Measurements from ENCODE around the gene SLC25A21. TPM values are rescaled to one million over a fixed set of nuclear protein-coding genes. Genes with fewer than 3 reads are reported as not detected.

The SLC25A21 gene
- total RNA-seq, 1 experiment from 2014 or later, result 2.1 TPM

DNA sequence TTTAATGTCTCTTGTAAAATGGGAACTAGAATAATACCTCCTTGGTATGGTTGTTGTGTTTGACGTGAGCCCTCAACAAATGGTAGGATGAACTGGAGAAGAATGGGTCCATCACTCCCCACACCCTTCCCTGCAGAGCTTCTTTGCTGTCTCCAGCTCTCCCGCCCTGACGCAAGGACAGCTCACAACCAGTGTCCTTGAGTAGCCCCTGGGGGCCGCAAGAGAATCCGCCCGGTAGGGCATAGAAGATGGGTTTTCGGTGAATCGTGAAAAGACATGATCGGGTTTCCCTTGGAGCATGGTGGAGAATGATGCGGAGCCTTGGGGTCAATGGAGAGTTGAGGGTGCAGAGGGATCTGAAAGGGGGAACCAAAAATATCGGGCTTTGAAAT lies 516.8 kb downstream of the SLC25A21 start:
- ChIA-PET CTCF (no interaction called here), POLR2A (no interaction called here)
- no peaks in the 10 kb centered on the region for H3K36me3 ChIP-seq (ENCODE audit: control insufficient read depth, insufficient read depth, low read length)
- no peak overlapping the region for H3K4me3 ChIP-seq (ENCODE audit: low read depth in 2 of 2, low read length in 2 of 2)
- no peaks in the 10 kb centered on the region for H3K4me1 ChIP-seq (ENCODE audit: control insufficient read depth, insufficient read depth, low read length)
- no TSS peak for BruUV-seq (replicated peaks)
- no peaks in the 10 kb centered on the region; the same call in 1 of the 2 replicates for H3K27me3 ChIP-seq (ENCODE audit: control insufficient read depth, insufficient read depth, low read length)
- no peak for TF ChIP-seq TCF7L2 (IDR thresholded peaks at IDR 0.05; ENCODE audit: low read depth, low read length)
- no peak for TF ChIP-seq SIN3A (IDR thresholded peaks at IDR 0.05; ENCODE audit: borderline replicate concordance, insufficient read depth, low read depth, low read length)
- no peak for TF ChIP-seq POLR2AphosphoS5 (IDR thresholded peaks at IDR 0.05; ENCODE audit: low read depth, low read length)
- TF ChIP-seq, protein P1, sequence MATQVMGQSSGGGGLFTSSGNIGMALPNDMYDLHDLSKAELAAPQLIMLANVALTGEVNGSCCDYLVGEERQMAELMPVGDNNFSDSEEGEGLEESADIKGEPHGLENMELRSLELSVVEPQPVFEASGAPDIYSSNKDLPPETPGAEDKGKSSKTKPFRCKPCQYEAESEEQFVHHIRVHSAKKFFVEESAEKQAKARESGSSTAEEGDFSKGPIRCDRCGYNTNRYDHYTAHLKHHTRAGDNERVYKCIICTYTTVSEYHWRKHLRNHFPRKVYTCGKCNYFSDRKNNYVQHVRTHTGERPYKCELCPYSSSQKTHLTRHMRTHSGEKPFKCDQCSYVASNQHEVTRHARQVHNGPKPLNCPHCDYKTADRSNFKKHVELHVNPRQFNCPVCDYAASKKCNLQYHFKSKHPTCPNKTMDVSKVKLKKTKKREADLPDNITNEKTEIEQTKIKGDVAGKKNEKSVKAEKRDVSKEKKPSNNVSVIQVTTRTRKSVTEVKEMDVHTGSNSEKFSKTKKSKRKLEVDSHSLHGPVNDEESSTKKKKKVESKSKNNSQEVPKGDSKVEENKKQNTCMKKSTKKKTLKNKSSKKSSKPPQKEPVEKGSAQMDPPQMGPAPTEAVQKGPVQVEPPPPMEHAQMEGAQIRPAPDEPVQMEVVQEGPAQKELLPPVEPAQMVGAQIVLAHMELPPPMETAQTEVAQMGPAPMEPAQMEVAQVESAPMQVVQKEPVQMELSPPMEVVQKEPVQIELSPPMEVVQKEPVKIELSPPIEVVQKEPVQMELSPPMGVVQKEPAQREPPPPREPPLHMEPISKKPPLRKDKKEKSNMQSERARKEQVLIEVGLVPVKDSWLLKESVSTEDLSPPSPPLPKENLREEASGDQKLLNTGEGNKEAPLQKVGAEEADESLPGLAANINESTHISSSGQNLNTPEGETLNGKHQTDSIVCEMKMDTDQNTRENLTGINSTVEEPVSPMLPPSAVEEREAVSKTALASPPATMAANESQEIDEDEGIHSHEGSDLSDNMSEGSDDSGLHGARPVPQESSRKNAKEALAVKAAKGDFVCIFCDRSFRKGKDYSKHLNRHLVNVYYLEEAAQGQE (IDR thresholded peaks at IDR 0.05; ENCODE audit: insufficient read depth in 1 of 2, low read depth in 2 of 2, low read length in 1 of 2), result no peak
- TF ChIP-seq, protein P2, sequence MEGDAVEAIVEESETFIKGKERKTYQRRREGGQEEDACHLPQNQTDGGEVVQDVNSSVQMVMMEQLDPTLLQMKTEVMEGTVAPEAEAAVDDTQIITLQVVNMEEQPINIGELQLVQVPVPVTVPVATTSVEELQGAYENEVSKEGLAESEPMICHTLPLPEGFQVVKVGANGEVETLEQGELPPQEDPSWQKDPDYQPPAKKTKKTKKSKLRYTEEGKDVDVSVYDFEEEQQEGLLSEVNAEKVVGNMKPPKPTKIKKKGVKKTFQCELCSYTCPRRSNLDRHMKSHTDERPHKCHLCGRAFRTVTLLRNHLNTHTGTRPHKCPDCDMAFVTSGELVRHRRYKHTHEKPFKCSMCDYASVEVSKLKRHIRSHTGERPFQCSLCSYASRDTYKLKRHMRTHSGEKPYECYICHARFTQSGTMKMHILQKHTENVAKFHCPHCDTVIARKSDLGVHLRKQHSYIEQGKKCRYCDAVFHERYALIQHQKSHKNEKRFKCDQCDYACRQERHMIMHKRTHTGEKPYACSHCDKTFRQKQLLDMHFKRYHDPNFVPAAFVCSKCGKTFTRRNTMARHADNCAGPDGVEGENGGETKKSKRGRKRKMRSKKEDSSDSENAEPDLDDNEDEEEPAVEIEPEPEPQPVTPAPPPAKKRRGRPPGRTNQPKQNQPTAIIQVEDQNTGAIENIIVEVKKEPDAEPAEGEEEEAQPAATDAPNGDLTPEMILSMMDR (IDR thresholded peaks at IDR 0.05), result no peak
- DNase-seq (ENCODE audit: low read depth, low spot score), result no peak
- H3K9me3 ChIP-seq (ENCODE audit: control insufficient read depth, insufficient read depth, low read depth, low read length), result no peaks in the 10 kb centered on the region
- in situ Hi-C loops (cut with HindIII; ENCODE audit: low pct_unique_long_range_greater_than_20kb, low sequenced_read_pairs) (no loop called here), intact Hi-C loops (cut with micrococcal nuclease; ENCODE audit: unreplicated experiment) (no loop called here)
- H3K27ac ChIP-seq (ENCODE audit: low read length), result no peak overlapping the region
- ATAC-seq, result no peak

DNA sequence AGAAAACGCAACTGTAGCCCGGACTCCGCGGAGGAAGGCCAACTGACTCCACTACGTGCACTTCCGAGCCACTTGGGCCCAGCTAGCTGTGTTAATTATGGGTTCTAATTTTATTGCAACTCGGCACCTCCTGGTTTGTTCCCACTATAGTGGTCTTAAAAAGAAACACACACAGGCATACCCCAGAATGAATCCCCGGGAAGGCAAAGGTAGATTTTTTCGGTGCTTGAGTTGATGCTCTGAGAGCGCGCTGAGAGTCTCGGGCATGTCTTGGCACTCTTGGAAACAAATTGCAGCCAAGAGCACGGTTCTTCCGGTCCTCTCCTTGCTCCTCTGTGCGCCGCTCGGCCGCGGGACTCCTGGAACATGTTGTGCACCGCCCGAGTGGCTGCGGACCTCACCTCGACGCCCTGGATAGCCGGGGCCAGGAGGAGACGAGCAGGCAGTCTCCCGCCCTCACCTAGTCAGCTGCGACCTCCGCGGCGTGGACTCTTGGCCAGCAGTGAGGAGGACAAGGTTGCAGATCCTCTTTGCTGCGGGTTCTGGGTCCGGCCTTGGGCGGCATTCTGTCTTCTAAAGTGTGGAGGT lies 517.5 kb downstream of the SLC25A21 start:
- POLR2A ChIA-PET, result no interaction called here
- Histone ChIP-seq H3K27ac (ENCODE audit: low read length) (no peak overlapping the region), H3K27me3 (ENCODE audit: control insufficient read depth, insufficient read depth, low read length) (no peaks in the 10 kb centered on the region; the same call in 1 of the 2 replicates), H3K4me1 (ENCODE audit: control insufficient read depth, insufficient read depth, low read length) (no peaks in the 10 kb centered on the region), H3K36me3 (ENCODE audit: control insufficient read depth, insufficient read depth, low read length) (no peaks in the 10 kb centered on the region), H3K9me3 (ENCODE audit: control insufficient read depth, insufficient read depth, low read depth, low read length) (no peaks in the 10 kb centered on the region), H3K4me3 (ENCODE audit: low read depth in 2 of 2, low read length in 2 of 2) (no peak overlapping the region)
- CTCF ChIA-PET, result no interaction called here
- no peak for DNase-seq (ENCODE audit: low read depth, low spot score)
- ATAC-seq, result no peak
- no peak for TF ChIP-seq SIN3A (IDR thresholded peaks at IDR 0.05; ENCODE audit: borderline replicate concordance, insufficient read depth, low read depth, low read length)
- TF ChIP-seq TCF7L2 (IDR thresholded peaks at IDR 0.05; ENCODE audit: low read depth, low read length), result no peak
- in situ Hi-C loops (cut with HindIII; ENCODE audit: low pct_unique_long_range_greater_than_20kb, low sequenced_read_pairs), result no loop called here
- BruUV-seq (replicated peaks), result no TSS peak
- intact Hi-C loops (cut with micrococcal nuclease; ENCODE audit: unreplicated experiment), result no loop called here

DNA sequence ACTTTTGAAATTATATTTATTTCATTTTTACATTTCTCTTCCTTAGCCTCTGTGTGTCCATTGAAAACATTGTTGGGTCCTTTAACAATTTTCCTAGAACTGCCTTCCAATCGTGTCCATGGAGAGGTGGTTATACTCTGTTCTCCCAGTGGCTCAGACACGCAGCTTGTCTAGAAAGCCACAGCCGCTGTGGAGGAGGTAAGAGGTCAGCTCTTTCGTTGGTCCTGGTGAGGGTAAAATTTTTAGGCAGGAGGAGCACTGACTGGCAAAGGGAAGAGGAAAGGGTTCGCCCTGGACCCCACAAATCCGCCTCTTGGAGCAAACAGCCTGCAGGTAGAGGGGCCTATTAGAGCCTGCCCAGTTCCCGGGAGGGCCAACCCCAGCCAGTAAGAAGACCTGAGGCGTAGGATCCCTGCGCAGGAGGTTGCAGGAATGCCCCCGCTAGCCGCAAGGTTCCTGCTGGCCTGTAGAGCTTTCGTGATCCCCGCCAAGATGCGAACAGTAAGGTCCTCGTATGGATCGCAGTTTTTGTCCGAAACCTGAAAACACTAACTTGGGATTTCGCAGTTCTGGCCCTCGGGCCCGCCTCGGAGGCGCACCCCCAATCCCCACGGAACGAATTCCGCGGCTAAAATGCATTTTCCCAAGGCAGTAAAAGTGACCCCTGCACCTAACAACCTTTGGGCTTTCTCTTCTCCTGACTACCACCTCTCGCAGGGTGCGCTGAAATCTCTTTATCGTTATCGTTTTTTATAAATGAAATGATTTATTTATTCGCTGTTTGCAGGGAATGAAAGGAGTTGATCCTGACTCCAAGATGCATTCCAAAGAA lies 518.2 kb downstream of the SLC25A21 start:
- CTCF ChIA-PET, result no interaction called here
- in situ Hi-C loops (cut with HindIII; ENCODE audit: low pct_unique_long_range_greater_than_20kb, low sequenced_read_pairs), result no loop called here
- DNase-seq (ENCODE audit: low read depth, low spot score) (no peak), ATAC-seq (no peak)
- Histone ChIP-seq H3K4me1 (ENCODE audit: control insufficient read depth, insufficient read depth, low read length) (no peaks in the 10 kb centered on the region), H3K4me3 (ENCODE audit: low read depth in 2 of 2, low read length in 2 of 2) (no peak overlapping the region), H3K27me3 (ENCODE audit: control insufficient read depth, insufficient read depth, low read length) (no peaks in the 10 kb centered on the region; the same call in none of the 2 replicates), H3K27ac (ENCODE audit: low read length) (no peak overlapping the region), H3K9me3 (ENCODE audit: control insufficient read depth, insufficient read depth, low read depth, low read length) (no peaks in the 10 kb centered on the region), H3K36me3 (ENCODE audit: control insufficient read depth, insufficient read depth, low read length) (no peaks in the 10 kb centered on the region)
- POLR2A ChIA-PET, result no interaction called here
- BruUV-seq (replicated peaks), result no TSS peak
- TF ChIP-seq TCF7L2 (IDR thresholded peaks at IDR 0.05; ENCODE audit: low read depth, low read length) (no peak), POLR2AphosphoS5 (IDR thresholded peaks at IDR 0.05; ENCODE audit: low read depth, low read length) (no peak)
- TF ChIP-seq, protein P1 (IDR thresholded peaks at IDR 0.05; ENCODE audit: insufficient read depth in 1 of 2, low read depth in 2 of 2, low read length in 1 of 2), result no peak
- TF ChIP-seq, protein P2 (IDR thresholded peaks at IDR 0.05), result no peak
- intact Hi-C loops (cut with micrococcal nuclease; ENCODE audit: unreplicated experiment), result no loop called here
